Right renal cortex interstitium (tissue), 3 donors: ENCODE data around the gene CLASP1. TPM values are rescaled to one million over a fixed set of nuclear protein-coding genes. Genes with fewer than 3 reads are reported as not detected.

Experiments used
- DNase-seq, 3 donors: peaks; one replicate each; pipeline ENCODE4 v3.0.0-alpha.2; 2013; ENCODE audit warnings: low read depth in 3 of 3, low spot score in 2 of 3
- polyA plus RNA-seq, 3 donors: library from polyadenylated mRNA; unstranded; fragments of 120-200 nt; gene quantifications; one replicate each; pipeline ENCODE4 v1.2.1, GENCODE V29; 2013; ENCODE audit not compliant: insufficient read length in 3 of 3

CLASP1 gene
- polyA plus RNA-seq, 3 donors: 39.8 to 45.3 (median 44.1) TPM

- no peak for DNase-seq
These were observed 129.3 kb downstream of the CLASP1 start for GRCh38 chr2:121519732-121520640.

- DNase-seq: no peak
These were observed 130.1 kb downstream of the CLASP1 start for GRCh38 chr2:121519153-121519552.

- DNase-seq: no peak
These were observed 135.5 kb downstream of the CLASP1 start for GRCh38 chr2:121513597-121514333.

DNA sequence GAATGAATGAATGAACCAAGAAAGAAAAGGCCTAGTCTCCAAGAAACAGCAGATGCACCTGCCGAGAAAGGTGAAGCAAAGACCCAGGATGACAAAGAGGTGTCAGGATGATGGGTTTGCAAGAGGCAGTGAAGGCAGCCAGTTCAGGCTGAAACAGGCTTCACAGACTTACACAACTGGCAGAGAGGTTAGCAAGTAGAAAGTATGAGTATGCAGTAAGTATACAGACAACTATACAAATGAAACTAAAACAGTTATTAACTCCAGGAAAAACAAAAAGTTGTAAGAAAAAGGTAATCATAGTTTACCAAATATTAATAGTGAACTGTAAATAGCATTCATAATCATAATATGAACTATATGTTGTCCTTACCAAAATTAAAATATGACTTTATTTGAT, 138.4 kb downstream of the CLASP1 start:
- DNase-seq: no peak

DNA sequence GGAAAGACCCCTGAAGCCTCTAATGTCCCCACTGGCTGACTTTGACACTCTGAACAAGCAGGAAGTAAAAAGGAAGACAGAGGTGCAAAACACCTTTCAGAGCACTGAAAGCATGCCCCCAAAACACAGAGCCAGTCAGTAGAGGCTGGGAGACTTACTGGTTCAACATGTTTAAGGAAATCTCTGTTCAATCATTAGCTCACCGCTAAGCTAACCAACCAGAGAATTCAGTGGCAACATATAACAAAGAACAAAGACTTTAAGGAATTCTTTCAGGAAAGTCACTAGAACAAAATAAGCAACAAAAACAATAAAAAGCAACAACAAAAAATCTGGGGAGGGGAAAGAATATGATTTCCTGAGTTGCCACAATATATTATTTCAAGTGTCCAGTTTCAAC, 142.6 kb downstream of the CLASP1 start:
- DNase-seq: no peak

DNA sequence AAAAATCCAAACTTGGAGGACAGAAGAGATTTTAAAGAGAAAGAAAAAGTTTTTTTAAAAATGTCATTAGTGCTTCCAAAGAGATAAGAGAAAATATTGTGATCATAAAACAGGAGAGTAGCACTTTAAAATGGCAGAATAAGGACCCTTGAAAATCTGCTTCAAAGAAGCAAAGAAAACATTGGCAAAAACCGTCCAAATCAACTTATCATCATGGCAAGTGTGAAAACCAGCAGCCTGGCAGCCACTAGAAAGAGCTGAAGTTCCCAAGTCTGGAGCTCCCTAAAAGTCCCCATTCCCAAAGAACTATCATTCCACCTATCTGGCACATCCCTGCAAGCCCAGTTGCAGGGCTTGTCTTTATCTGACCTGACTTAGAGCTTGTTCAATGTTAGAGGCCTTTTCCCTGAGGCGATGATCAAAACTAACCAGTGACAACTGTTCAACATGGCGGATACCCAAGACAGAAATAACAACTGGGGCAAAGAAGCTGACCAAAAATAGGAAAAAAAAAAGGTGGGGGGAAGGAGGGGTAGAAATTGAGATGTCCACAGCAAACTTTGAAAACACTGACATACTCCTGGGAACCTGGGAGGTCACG, 143.2 kb downstream of the CLASP1 start:
- DNase-seq: no peak

- DNase-seq: no peak
These were observed 144.3 kb downstream of the CLASP1 start for GRCh38 chr2:121505005-121505404.

- DNase-seq: no peak
These were observed 144.9 kb downstream of the CLASP1 start for GRCh38 chr2:121504316-121504715.

DNA sequence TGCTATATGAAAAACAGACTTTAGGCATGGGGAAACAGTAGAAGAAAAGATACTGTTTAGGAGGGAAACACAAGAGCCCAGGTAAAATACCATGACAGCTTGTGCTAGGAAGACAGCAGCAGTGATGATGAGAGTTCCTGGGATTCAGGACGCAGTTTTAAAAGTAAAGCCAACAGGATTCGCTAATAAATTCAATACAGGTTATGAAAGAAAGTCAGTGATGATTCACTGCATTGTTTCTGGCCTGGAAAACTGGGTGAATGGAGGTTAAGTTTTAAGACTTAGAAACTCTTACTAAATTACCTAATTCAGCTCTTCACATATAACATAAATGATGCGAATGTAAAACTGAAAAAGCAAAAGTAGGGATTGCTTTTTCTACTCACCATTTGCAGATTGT, 146.5 kb downstream of the CLASP1 start:
- no peak for DNase-seq

DNA sequence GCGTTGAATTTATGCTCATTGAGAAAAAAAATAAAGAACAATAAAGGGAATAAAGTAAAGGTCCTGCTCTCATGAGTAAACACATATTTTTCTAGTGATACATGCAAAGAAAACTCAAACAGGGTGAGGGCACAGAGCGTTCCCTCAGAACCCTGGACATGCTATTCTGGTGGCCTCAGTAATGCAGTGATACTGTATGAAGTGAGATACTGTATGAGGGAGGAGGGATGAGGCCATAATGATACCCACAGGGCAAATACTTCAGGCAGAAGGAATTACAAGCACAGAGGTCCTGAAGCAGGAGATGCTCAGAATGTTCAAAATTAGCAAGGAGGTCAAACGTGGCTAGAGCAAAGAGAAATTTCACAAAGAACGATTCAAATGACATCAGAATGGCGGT, 147.0 kb downstream of the CLASP1 start:
- no peak for DNase-seq

- no peak for DNase-seq
These were observed 147.7 kb downstream of the CLASP1 start for GRCh38 chr2:121501554-121501953.

DNA sequence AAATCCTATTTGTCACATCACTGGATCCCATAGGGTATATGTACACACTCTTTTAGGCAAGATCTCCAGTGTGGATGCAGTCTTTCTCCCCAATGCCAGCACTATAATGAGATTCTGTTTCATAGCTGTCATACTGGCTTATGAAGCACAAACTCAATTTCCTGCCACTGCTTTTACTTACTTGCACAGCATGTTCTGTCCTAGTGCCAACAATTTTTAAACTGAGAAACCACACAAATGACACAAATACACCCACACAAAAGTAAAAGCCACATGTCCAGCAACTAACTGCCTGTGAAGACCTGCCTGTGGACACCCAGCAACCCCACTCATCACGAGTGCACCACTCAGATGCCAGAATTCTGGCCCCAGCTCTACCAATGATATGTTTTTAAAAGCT, 148.2 kb downstream of the CLASP1 start:
- no peak for DNase-seq

DNA sequence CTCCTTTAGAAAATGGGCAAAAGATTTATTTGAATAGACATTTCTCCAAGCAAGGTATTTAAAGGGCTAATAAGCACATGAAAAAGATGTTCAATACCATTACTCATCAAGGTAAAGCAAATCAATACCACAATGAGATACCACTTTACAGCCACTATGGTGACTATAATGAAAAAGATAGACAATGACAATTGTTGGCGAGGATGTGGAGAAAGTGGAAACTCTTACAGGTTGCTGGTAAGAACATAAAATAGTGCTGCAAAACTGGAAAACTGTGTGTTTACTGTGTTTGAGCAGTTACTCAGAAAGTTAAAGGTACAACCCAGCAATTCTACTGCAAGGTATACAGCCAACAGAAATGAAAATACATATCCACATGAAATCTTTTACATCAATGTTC, 150.5 kb downstream of the CLASP1 start:
- DNase-seq: no peak

- DNase-seq: no peak
These were observed 156.9 kb downstream of the CLASP1 start for GRCh38 chr2:121492409-121492808.

DNA sequence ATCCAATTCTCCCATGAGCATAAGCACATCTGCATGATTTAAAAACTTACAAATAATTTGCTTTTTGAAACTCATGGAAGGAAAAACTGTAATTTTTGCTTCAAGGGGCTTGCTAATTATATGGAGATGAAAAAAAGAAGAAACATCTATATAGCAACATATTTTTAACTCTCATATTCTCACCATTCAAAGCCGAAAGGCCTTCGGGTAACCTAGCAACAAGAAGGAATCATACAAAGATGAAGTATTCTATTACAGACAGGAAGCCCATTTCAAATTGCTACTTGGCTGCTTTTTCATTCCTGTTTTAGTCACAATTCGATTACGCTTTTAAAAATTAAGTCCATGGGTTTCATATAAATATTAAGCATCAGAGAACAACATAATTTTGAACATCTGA, 157.7 kb downstream of the CLASP1 start:
- no peak for DNase-seq

DNA sequence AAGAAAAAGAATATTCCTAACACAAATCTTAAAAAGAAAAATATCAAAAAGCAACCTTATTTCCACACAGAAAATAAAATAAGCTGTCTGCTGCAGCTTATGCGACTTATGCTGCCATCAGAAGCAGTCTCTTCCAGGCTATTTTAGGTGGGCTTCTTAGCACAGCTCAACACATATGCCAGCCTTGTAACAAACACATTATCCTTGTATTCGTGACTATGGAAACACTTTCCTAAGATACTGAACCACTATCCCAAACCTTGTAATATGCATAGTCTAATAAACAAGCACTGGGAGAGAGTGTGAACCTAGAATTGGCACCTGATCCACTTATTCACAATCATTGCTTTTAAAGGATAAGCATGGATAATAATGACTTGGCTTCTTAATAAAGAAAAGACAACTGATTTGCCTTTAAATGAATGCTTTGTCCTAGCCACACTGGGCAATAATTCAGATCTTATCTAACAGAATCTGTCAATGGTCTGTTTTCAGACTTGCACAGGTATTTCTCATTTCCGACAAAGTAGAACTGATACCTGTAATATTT, 158.6 kb downstream of the CLASP1 start:
- no peak for DNase-seq

GRCh38 chr2:121489911-121490583, 159.2 kb downstream of the CLASP1 start:
- no peak for DNase-seq

DNA sequence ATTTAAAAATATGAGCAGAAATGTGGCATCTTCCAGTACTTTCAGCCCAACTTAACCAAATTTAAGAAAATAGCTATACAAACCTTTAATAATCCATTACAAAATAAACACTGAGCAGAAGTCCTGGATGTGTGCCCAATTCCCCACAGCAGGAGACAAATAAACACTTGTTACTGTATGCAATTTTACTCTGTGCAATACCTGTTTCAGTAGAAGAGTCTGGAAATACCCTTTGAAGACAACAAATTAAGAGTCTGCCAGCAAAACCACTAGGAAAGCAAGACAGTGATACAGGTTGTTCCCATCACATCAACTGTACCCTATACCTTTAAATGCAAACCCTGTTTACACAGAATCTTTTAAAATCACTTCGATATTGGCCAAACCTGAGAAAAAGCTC, 160.0 kb downstream of the CLASP1 start:
- DNase-seq: no peak

GRCh38 chr2:121486191-121486790, 163.0 kb downstream of the CLASP1 start:
- DNase-seq: no peak

GRCh38 chr2:121485039-121485438, 164.2 kb downstream of the CLASP1 start:
- no peak for DNase-seq
